GM04503 (cell line): Measurements from ENCODE around the gene C16orf90.
"Not testable (repeated sequence)": the region's sequence is repeated elsewhere in the genome, so short reads cannot be mapped to it uniquely, and the experiment has no call there.

Experiments
- DNase-seq: peaks from one replicate; pipeline ENCODE4 v3.0.0-alpha.2; 2012; ENCODE audit warnings: low read depth

Gene C16orf90

DNA sequence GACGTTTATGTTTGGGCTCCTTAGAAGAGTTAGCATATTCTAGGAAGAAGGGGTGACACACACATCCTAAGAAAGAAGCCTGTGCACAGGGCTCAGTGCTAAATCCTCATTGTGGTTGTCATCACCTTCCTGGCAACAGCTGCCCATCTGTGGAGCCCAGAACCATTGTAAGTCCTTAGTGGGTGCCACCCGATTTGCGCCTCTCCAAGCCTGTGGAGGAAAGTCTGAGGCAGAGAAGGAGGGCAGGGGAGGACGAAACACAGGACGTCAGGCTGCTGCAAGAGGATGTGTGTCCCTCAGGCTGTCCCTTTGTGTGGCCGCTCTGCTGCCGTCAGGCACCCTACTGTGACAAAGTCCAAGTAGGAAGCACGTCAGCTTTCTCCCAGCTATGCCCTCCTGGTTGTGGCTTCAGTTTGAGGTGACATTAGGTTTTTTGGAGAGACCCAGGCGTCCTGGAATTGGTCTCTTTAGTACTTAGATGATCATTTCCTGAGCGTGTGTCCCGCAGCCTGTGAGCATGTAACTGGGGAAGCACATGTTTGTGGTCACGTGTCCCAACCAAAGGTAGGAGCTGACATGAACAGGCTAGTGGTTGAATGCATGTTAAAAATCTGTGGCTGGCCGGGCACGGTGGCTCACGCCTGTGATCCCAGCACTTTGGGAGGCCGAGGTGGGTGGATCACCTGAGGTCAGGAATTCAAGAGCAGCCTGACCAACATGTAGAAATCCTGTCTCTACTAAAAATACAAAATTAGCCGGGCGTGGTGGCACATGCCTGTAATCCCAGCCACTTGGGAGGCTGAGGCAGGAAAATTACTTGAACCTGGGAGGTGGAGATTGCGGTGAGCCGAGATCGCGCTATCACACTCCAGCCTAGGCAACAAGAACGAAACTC is 16.2 kb upstream of the C16orf90 start:
- DNase-seq, result no peak

DNA sequence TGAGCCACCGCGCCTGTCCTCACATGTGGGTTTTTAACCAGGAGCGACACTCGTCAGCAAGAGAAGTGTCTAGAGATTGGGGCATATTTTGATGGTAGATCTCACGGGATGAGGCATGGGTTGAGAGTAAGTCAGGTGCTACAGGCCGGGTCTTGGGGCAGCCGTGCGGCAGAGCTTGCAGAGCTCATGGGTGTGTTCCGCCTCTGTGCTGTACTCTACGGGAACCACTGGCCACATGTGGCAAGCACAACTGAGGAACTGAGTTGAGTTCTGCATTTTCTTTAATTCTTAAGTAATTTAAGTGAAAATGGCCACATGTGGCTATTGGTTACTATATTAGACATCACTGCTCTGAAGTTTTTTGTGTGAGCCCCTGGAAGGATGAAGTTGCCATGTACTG is 15.1 kb upstream of the C16orf90 start:
- no peak for DNase-seq

DNA sequence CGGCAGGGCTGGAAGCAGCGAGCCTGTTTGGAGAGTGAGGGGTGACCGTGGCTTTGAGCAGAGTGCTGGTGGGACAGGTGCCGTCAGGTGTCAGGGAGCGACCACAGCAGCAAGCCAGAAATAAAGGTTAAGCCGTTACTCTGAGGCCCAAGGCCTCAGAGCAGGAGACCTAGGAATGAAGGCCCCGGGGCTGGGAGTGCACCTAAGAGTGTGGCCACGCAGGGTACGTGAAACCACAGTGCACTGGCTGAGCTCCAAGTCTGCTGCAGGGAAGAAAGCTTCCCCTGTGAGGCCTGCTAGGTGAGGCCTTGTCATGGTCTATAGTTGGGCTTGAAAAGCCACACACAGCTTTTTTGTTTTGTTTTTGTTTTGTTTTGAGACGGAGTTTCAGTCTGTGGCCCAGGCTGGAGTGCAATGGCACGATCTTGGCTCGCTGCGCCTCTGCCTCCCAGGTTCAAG is 14.2 kb upstream of the C16orf90 start:
- no peak for DNase-seq

DNA sequence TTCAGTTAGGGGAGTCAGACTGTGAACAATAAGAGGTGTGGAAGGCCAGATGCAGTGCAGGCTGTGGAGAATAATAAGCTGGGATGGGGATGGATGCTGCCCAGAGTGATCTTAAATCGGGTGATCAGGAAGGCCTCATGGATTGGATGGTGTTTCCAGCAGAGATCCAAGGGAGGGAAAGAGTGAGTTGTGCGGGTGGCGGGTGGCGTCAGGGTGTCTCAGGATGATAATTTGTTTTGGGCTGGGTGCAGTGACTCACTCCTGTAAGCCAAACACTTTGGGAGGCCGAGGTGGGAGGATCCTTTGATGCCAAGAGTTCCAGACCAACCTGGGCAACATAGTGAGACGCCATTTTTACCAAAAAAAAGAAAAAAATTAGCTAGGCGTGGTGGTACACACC is 13.4 kb upstream of the C16orf90 start:
- DNase-seq, result no peak

DNA sequence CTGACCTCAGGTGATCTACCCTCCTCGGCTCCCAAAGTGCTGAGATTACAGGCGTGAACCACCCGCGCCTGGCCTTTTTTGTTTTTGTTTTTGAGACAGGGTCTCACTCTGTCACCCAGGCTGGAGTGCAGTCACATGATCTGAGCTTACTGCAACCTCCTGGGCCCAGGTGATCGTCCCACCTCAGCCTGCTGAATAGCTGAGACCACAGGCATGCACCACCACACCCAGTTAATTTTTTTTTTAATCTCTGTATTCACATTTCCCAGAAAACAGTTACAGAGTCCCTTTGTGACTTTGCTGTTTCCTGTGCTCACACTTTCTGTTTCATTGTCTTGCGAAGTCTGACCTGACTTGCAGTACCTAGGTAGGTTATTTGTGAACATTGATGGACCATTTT is 8.2 kb upstream of the C16orf90 start:
- no peak for DNase-seq

DNA sequence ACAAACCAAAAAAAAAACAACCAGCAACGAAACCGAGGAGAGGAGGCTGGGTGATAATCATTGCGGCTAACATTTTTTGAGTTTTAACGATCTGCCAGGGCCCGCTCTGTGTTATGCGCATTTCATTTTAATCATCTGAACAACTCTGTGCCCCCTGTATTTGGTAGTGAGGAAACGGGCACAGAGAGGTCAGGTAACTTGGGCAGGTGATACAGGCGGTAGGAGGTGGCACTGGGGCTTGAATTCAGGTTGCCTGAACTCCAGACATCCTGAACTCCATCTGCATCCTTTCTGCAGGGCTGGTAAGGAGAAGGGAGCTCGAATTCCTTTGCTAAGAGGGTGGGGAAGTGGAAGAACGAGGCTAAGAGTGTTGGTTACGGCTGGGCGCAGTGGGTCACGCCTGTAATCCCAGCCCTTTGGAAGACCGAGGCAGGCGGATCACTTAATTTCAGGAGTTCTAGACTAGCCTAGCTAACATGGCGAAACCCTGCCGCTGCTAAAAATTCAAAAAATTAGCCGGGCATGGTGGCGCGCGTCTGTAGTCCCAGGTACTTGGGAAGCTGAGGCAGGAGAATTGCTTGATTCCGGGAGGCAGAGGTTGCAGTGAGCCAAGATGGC is 6.6 kb upstream of the C16orf90 start:
- DNase-seq, result no peak

DNA sequence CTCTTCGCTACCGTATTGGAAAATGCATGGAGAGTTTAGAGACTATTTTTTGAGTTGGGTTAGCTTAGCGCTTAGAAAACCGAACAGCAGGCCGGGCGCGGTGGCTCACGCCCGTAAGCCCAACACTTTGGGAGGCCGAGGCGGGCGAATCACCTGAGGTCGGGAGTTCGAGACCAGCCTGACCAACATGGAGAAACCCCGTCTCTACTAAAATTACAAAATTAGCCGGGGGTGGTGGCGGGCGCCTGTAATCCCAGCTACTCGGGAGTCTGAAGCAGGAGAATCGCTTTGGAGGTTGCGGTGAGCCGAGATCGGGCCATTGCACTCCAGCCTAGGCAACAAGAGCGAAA is 6.1 kb upstream of the C16orf90 start:
- not testable (repeated sequence) for DNase-seq

DNA sequence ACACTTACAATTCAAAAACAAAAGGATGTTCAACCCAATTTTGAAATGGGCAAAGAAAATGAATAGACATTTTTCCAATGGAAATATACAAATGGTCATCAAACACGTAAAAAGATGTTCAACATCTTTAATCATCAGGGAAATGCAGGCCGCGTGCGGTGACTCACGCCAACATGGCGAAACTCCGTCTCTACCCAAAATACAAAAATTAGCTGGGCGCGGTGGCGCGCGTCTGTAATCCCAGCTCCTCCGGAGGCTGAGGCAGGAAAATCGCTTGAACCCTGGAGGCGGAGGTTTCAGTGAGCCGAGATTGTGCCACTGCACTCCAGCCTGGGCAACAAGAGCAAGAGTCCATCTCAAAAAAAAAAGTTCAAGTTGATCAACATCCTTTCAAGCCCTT is 3.7 kb upstream of the C16orf90 start:
- DNase-seq, result no peak

DNA sequence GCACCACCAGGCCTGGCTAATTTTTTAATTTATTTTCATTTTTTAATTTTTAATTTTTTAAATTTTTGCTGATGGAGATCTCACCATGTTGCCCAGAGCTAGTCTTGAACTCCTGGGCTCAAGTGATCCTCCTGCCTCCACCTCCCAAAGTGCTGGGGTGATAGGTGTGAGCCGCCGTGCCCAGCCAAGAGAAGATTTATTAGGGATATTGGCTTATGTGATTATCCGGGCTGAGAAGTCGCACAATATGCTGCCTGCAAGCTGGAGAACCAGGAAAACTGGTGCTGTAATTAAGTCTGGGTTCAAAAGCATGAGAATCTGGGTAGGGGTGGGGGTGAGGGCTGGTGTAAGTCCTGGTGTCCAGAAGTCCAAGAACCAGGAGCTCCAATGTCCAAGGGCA is 2.5 kb upstream of the C16orf90 start:
- no peak for DNase-seq

DNA sequence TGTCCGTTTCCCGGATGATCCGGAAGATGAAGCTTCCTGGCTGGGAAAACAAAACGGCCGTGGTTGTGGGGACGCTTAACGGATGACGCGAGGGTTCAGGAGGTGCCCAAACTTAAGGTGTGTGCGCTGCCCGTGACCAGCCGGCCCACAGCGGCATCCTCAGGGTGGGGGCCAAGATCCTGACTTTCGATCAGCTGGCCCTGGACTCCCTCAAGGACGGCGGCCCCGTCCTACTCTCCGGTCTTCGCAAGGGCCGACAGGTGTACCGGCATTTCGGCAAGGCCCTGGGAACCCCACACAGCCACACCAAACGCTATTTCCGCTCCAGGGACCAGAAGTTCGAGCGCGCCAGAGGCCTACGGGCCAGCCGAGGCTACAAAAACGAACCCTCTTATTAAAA is 1.1 kb upstream of the C16orf90 start:
- DNase-seq, result no peak

DNA sequence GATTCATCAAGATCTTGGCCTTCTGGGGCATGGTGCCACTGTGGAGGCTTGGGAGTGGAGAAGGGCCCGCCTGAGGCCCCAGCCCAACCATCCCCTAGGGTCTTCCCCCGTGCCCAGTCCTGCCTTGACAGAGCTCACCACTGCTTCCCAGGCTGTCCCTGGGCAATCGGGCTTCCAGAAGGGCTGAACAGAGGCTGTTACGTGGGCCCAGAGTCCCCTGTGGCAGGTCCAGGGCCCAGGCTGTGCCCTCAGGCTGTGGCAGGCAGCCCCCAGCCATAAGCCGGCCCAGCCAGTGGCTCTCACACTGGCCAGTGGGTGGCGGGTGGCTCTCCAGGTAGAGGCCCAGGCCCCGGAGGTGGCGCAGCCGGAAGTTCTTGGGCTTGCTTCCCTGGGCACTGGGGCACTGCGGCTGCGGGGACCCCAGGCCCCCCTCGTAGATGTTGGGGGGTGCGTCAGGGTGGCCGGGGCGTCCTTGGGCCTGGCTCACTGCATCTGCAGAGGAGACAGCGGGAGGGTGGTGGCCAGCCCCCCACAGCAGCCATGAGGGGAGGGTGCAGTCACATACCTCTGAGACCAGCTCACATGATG is 809 bp downstream of the C16orf90 start:
- no peak for DNase-seq

DNA sequence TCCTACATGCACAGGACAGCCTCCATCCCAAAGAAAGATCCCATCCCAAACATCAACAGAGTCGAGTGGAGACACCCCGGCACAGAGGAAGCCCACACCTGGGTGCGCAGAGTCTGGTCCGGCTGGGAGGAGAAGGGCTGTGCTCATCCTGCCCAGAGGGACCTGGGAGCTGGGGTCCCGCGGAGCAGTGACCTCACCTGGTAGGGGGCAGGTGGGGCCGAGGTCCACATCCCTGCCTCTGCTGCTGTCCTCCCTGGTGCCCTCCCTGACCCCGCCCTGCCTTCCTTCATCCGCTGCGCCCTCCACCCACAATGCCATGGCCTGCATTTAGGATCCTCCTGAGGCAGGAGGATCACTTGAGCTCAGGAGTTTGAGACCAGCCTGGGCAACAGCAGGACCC is 2.9 kb downstream of the C16orf90 start:
- no peak for DNase-seq

DNA sequence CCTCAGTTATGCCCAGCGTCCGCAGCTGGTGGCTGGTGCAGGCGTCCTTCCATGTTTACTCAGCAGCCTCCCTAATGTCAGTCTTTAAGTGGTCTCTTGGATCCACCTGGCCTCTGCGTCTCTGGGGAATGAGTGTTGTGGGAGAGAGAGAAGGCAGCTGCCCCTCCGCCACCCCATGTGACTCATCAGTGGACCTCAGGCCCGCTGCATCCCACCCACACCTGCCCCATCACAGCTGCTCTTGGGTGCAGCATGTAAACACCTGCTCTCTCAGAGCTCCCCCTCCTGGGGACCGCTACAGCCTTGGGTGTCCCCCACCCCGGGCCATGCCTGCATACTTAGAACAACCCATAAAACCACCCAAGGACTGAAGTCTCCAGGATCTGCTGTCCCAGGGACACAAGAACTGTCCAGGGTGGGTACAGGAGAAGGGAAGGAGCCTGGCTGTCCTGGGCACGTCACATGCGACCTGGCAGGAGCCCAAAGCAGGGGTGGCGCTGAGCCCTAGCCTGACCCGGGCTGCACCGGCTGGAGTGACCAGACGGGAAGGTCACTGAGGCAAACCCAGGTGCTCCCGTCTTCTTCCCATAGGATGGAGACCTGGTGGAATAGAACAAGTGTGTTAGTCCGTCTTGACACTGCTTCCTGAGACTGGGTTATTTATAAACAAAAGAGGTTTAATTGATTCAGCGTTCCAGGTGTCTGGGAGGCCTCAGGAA is 4.2 kb downstream of the C16orf90 start:
- no peak for DNase-seq

DNA sequence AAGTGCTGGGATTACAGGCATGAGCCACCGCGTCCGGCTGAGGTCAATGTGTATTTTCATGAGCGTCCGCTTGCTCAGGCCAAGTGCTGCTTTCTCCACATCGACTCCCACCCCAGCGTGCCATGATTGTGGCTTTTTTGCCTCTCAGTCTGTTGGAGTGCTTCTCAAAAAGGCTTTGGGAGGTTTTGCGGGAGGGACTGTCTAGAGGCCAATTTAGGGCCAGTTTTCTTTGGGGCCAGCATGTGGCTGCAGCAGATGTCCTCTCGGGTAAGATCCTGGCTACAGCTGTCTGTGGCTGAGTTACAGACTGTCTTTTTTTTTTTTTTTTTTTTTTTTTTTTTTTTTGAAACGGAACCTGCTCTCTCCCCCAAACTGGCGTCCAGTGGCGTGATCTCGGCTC is 6.5 kb downstream of the C16orf90 start:
- DNase-seq, result no peak

DNA sequence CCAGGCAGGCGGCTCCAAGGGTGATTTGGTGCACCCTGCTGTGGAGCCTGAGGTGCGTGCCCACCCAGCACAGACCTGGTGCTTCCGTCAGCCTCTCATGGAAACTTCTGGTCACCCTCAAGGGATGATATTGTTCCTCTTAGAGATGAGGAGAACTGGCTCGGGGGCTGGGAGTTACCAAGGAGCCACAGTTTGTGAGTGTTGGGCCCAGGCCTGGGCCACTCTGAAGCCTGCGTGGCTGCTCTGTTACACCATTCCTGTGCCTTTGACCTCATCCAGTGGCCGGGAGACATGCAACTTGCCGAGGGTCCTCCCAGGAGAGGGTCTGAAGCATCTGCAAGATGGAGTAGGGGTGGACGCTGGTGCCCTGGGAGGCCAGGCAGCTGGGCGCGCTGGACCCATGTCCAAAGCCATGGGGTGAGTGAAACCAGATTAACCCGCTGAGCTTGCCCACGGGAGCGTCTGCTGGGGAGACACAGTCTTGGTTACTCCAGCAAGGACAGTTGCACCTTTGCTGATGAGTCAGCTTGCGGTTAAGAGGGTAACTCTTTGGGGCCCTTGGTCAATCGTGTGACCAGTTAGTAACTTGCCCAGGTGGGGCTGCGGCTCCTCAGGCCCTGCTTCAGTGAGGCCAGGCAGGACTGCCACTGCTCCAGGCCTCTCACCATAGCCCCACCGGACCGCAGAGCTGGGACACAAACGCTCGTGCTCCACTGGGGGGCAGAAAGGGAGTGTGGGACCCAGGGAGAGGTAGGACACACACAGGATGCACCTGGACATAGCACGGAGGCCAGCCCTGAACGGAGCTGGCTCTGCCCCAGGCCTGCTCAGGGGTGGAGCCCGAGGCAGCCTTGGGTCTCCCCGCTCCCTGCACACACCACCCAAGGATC is 7.5 kb downstream of the C16orf90 start:
- no peak for DNase-seq

DNA sequence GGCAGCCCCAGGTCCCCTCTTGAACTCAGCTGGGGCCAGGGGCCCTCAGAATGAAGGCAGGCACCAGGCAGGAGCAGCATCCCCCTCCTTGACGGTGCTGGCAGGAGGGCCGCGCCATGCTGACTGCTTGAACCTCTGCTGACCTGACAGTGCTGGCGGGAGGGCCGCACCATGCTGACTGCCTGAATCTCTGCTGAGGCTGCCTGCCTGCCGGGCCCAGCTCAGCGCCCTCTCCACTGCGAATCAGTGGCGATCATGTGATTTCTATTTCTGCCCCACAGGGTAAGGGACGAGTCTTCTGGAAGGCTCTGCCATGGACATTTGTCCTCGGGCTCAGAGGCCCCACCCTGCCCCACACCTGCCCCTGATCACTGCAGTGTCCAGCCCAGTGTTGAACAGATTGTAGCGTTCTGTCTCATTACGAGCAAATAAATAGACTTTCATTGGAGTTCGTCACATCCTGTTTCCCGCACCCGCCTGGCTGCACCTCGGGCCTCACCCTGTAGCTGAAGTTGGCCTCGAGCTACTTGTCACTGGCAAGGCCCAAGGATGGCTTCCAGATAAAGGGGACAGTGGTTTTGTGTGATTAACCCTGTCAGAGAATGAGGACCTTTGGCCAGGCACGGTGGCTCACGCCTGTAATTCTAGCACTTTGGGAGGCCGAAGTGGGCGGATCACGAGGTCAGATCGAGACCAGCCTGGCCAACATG is 8.6 kb downstream of the C16orf90 start:
- no peak for DNase-seq

DNA sequence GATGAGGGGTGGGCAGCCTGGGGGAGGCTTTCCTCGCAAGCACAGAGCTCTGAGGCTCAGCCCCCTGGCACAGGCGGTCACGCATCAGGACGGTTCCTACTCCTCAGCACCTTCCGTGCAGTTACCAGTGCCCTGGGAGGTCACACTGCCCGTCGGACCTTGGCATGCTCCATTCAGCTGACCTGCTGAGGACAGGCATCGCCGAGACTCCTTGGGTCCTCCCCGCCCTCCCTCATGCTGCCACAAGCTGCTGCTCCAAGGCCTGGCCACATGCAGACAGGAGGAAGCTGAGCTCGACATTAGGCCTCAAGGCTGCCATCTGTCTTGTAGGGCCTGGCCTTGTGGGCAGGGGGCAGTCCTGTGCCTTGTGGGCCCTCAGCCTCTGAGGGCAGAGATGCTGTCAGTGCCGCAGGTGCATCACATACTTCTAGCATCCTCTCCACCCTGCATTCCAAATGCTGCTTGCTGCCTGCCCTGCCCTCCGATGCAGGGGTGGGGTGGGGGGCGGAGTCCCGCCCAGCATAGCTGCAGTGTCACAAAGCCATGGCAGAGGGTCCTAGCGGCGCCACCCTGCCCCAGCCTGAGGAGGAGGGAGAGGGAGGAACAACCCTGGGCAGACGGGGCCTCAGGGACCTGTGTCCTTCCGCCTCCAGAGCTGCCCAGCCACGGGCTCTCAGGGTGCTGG is 9.3 kb downstream of the C16orf90 start:
- DNase-seq, result no peak

DNA sequence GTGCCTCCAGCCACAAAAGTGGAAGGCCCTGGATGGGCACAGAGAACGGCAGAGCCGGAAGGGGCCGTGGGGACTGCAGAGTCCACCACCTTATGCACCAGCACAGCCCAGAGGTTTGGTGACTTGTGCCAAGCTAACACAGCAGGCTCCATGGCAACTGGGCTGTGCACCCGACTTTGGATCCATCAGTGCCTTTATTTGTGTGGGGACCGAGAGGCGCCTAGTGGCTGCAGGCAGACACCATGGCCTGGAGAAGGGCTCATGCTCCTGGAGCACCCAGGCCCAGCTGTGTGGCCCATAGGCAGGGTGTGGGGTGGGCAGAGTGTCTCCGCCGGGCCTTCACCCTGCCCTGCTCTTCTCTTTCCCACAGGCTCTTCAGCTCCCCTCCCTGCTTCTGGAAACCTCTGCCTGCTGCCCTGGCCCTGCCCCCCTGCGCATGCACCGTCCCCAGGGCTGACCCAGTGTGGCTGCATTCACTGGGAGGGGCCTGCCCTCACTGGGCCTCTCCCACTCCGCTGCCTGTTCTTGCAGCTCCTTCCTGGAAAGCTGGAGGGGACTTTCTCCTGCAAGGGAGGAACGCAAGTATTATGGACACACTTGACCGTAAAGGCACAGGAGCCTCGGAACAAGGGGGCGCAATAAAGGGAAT is 10.1 kb downstream of the C16orf90 start:
- no peak for DNase-seq

DNA sequence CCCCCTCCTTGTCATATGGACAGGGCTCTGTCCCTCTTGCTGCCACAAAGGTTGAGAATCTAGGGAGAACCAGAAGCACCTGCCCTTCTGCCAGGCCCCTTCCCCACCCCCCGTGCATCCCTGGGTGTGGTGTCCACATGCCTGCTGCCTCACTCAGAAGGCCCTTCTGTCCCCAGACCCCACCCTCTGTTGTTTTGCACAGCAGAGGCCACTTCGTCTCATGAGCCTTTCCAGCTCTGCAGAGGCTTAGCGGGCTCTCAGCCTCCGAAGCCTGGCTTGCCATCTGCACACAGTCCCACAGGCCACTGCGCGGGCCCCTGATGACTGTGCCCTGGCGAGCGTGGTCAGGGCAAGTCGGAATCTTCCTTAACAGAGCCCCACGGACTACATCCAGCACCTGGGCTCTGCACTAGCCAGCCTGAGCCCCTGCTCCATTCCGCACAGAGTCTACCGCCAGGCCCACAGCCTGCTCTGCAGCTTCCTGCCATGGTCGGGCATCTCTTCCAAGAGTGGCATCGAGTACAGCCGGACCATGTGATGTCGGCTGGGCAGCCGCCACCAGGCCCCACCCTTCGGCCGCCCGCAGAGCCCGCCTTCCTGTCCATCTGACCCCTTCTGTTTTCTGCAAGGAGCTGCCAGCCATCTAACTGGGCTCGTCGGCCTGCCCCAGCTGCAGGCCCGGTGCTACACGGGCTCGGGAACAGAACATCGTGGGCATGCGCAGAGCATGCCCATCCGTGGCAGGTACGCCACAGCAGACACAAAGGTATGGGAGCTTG is 10.8 kb downstream of the C16orf90 start:
- no peak for DNase-seq
